Spleen (tissue), 7 donors: ENCODE results near the gene NLN.

Source experiments
- CTCF ChIP-seq, 11 experiments: fragments of 200-600 bp in 7 of 11; fragments of 450-650 bp in 4 of 11; sonication (generic) in 4 of 11; IDR thresholded peaks in 8 of 11; conservative IDR thresholded peaks in 3 of 11; 1 replicate in 7 of 11; 2 replicates in 4 of 11; pipeline versions ENCODE4 v1.4.0 to v1.8.0; 2016 to 2021; ENCODE audit warnings: antibody characterized with exemption in 11 of 11, inconsistent platforms in 4 of 11, mild to moderate bottlenecking in 1 of 11
- POLR2A ChIP-seq, 3 donors: fragments of 450-650 bp; IDR thresholded peaks; one replicate each; pipeline ENCODE4 v1.5.1; 2017; ENCODE audit warnings: antibody characterized with exemption in 3 of 3, mild to moderate bottlenecking in 1 of 3
- POLR2AphosphoS5 ChIP-seq, 3 donors: sonication (generic); formaldehyde crosslinking; IDR thresholded peaks; one replicate each; pipeline ENCODE4 v1.5.1; 2017; ENCODE audit warnings: antibody characterized with exemption in 3 of 3
- donor health status: DM: no; HTN: no; CAD: no; lungs with moderate emphysema.
- donor health status: DM: no; HTN: no; CAD: no.
- donor health status: DM: no; HTN: no; CAD: no.

DNA sequence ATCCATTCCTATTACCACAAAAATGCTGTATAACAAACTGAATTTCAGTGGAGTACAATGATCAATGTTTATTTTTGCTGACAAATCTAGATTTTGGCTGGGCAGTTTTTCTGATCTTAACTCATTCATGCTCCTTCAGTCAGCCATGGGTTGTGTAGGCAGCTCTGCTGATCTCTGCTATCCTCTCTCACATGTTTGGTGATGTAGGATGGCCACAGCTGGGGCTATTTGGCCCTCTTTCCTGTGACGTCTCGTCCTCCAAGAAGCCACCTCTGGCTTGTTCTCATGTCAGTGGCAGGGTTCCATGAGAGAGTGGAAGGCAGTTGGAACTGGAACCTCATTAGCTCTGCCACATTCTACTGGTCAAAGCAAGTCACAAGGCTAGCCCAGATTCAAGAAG lies 8.9 kb downstream of the NLN start:
- TF ChIP-seq CTCF (IDR thresholded peaks at IDR 0.05 in 8 of 11, conservative IDR thresholded peaks at IDR 0.05 in 3 of 11) = no peak
- no peak for TF ChIP-seq POLR2AphosphoS5 (IDR thresholded peaks at IDR 0.05)
- TF ChIP-seq POLR2A (IDR thresholded peaks at IDR 0.05) = no peak
